Nephron (organoid): ENCODE measurements around the gene DGKH.
A peak's percentile ranks its signal among the peaks of the same experiment; 100 is the strongest.
"Not testable (repeated sequence)": the region's sequence is repeated elsewhere in the genome, so short reads cannot be mapped to it uniquely, and the experiment has no call there.

ENCODE experiments used
- H3K27ac Mint-ChIP-seq, 3 experiments: 2 replicates each; pipeline ENCODE4 v1.8.0; 2020; ENCODE audit warnings: mixed read lengths in 3 of 3, mild to moderate bottlenecking in 2 of 3, moderate library complexity in 1 of 3
- H3K27me3 Mint-ChIP-seq: 2 replicates; pipeline ENCODE4 v1.8.0; 2021; ENCODE audit warnings: low read depth, mild to moderate bottlenecking, moderate library complexity, mixed read lengths
- H3K36me3 Mint-ChIP-seq: 2 replicates; pipeline ENCODE4 v1.8.0; 2020; ENCODE audit warnings: low read depth, mixed read lengths
- H3K4me1 Mint-ChIP-seq: 2 replicates; pipeline ENCODE4 v1.8.0; 2020; ENCODE audit warnings: mixed read lengths
- H3K4me3 Mint-ChIP-seq, 3 experiments: 2 replicates each; pipeline ENCODE4 v1.8.0; 2020; ENCODE audit warnings: mild to moderate bottlenecking in 3 of 3, mixed read lengths in 3 of 3, moderate library complexity in 2 of 3
- H3K9me3 Mint-ChIP-seq: 2 replicates; pipeline ENCODE4 v1.8.0; 2020; ENCODE audit warnings: mixed read lengths
- CTCF ChIP-seq, 3 experiments: fragments of 200-600 bp; sonication (generic); IDR thresholded peaks; one replicate each; pipeline ENCODE4 v1.5.0; 2021; ENCODE audit warnings: antibody characterized with exemption in 3 of 3; ENCODE audit not compliant: unreplicated experiment in 3 of 3

Gene DGKH

GRCh38 chr13:42149136-42149535 is 100.7 kb downstream of the DGKH start:
- Mint-ChIP-seq H3K27me3 (no peaks in the 10 kb centered on the region), H3K36me3 (peaks cover 8% of the 10 kb centered on the region), H3K4me1 (no peaks in the 10 kb centered on the region), H3K27ac (no peak overlapping the region), H3K9me3 (no peaks in the 10 kb centered on the region), H3K4me3 (no peak overlapping the region)
- TF ChIP-seq CTCF (IDR thresholded peaks at IDR 0.05; ENCODE audit: unreplicated experiment in 3 of 3): no peak

GRCh38 chr13:42151781-42152180 is 103.3 kb downstream of the DGKH start:
- peaks cover 17% of the 10 kb centered on the region for H3K36me3 Mint-ChIP-seq
- H3K27me3 Mint-ChIP-seq: no peaks in the 10 kb centered on the region
- no peak overlapping the region for H3K27ac Mint-ChIP-seq

GRCh38 chr13:42152495-42152894 is 104.0 kb downstream of the DGKH start:
- no peak for TF ChIP-seq CTCF (IDR thresholded peaks at IDR 0.05; ENCODE audit: unreplicated experiment in 3 of 3)
- Mint-ChIP-seq H3K9me3 (no peaks in the 10 kb centered on the region), H3K27ac (no peak overlapping the region), H3K4me3 (no peak overlapping the region), H3K36me3 (peaks cover 17% of the 10 kb centered on the region), H3K4me1 (no peaks in the 10 kb centered on the region), H3K27me3 (no peaks in the 10 kb centered on the region)

More at GRCh38 chr13:42151781-42152180, 103.3 kb downstream of the DGKH start:
- Mint-ChIP-seq H3K4me1 (no peaks in the 10 kb centered on the region), H3K4me3 (no peak overlapping the region), H3K9me3 (no peaks in the 10 kb centered on the region)
- TF ChIP-seq CTCF (IDR thresholded peaks at IDR 0.05; ENCODE audit: unreplicated experiment in 3 of 3): no peak

- no peak for TF ChIP-seq CTCF (IDR thresholded peaks at IDR 0.05; ENCODE audit: unreplicated experiment in 3 of 3)
- Mint-ChIP-seq H3K4me1 (no peaks in the 10 kb centered on the region), H3K27me3 (no peaks in the 10 kb centered on the region), H3K27ac (no peak overlapping the region), H3K9me3 (no peaks in the 10 kb centered on the region), H3K36me3 (peaks cover 20% of the 10 kb centered on the region), H3K4me3 (no peak overlapping the region)
These were observed 105.0 kb downstream of the DGKH start for GRCh38 chr13:42153199-42154113.

- Mint-ChIP-seq H3K4me3 (no peak overlapping the region), H3K27ac (no peak overlapping the region), H3K9me3 (no peaks in the 10 kb centered on the region), H3K36me3 (peaks cover 27% of the 10 kb centered on the region), H3K27me3 (no peaks in the 10 kb centered on the region), H3K4me1 (no peaks in the 10 kb centered on the region)
- TF ChIP-seq CTCF (IDR thresholded peaks at IDR 0.05; ENCODE audit: unreplicated experiment in 3 of 3): no peak
These were observed 106.8 kb downstream of the DGKH start for GRCh38 chr13:42155251-42155650.

- not testable (repeated sequence) for H3K27me3 Mint-ChIP-seq, H3K4me3 Mint-ChIP-seq, H3K9me3 Mint-ChIP-seq, H3K4me1 Mint-ChIP-seq, H3K27ac Mint-ChIP-seq
- H3K36me3 Mint-ChIP-seq: peaks cover 52% of the 10 kb centered on the region
These were observed 114.9 kb downstream of the DGKH start for GRCh38 chr13:42163338-42163737.

GRCh38 chr13:42163910-42164309 is 115.5 kb downstream of the DGKH start:
- not testable (repeated sequence) for H3K9me3 Mint-ChIP-seq, H3K27me3 Mint-ChIP-seq, H3K4me3 Mint-ChIP-seq, H3K4me1 Mint-ChIP-seq
- Mint-ChIP-seq H3K36me3 (peaks cover 55% of the 10 kb centered on the region), H3K27ac (peak overlapping the region in 2 of 3 experiments; percentile 33 to 85)
